CD4-positive, alpha-beta T cell (primary cell): ENCODE measurements around the gene ZC3H18. TPM values are rescaled to one million over a fixed set of nuclear protein-coding genes. Genes with fewer than 3 reads are reported as not detected.

Experiments used
- ATAC-seq: fragments of 200-7000 bp; cut with Tn5 transposase; one replicate; pipeline ENCODE4 v1.10.0; 2022; ENCODE audit warnings: mild to moderate bottlenecking; ENCODE audit not compliant: poor library complexity
- CTCF ChIA-PET: fragments of 350-600 bp; sonication (Branson Sonifier 250); formaldehyde crosslinking; loops from one replicate; lab custom pipeline; 2021; ENCODE audit warnings: antibody characterized with exemption, inconsistent platforms; lab: Charles Lee
- POLR2A ChIA-PET: fragments of 350-600 bp; sonication (Branson Sonifier 250); formaldehyde crosslinking; loops from one replicate; lab custom pipeline; 2021; ENCODE audit warnings: antibody characterized with exemption, inconsistent platforms; lab: Charles Lee
- DNase-seq, 14 experiments: peaks; one replicate each; pipeline ENCODE4 v3.0.0-alpha.2; 2013 to 2020; ENCODE audit warnings: mixed read lengths in 2 of 14
- H3K27ac ChIP-seq, 2 donors: one replicate each; pipeline versions ENCODE4 v1.5.1 to v1.7.0; 2013; ENCODE audit warnings: low read length in 2 of 2, low read depth in 1 of 2, mild to moderate bottlenecking in 1 of 2
- H3K27me3 ChIP-seq, 2 experiments: 1 replicate in 1 of 2; 2 replicates in 1 of 2; pipeline versions ENCODE4 v1.6.1 to v1.7.0; 2013; ENCODE audit warnings: low read length in 2 of 2, control low read depth in 1 of 2, mild to moderate bottlenecking in 1 of 2, moderate library complexity in 1 of 2; ENCODE audit not compliant: insufficient read depth in 2 of 2, control insufficient read depth in 1 of 2
- H3K36me3 ChIP-seq: one replicate; pipeline ENCODE4 v1.6.1; 2013; ENCODE audit warnings: low read length, control low read depth; ENCODE audit not compliant: insufficient read depth
- H3K4me1 ChIP-seq: one replicate; pipeline ENCODE4 v1.6.1; 2013; ENCODE audit warnings: low read length, control low read depth; ENCODE audit not compliant: insufficient read depth
- H3K4me3 ChIP-seq: one replicate; pipeline ENCODE4 v1.5.1; 2013; ENCODE audit warnings: mild to moderate bottlenecking, low read length, moderate library complexity
- H3K9me3 ChIP-seq, 2 experiments: 1 replicate in 1 of 2; 2 replicates in 1 of 2; pipeline versions ENCODE4 v1.6.1 to v1.7.0; 2013; ENCODE audit warnings: low read length in 2 of 2, mild to moderate bottlenecking in 2 of 2, control low read depth in 1 of 2, moderate library complexity in 1 of 2; ENCODE audit not compliant: control insufficient read depth in 1 of 2, insufficient read depth in 1 of 2
- H3K27ac Mint-ChIP-seq: one replicate; pipeline ENCODE4 v1.8.0; 2020; ENCODE audit warnings: mixed read lengths
- H3K27me3 Mint-ChIP-seq: one replicate; pipeline ENCODE4 v1.8.0; 2021; ENCODE audit warnings: mixed read lengths
- H3K36me3 Mint-ChIP-seq: one replicate; pipeline ENCODE4 v1.8.0; 2021; ENCODE audit warnings: low read depth, mixed read lengths
- H3K4me1 Mint-ChIP-seq: one replicate; pipeline ENCODE4 v1.8.0; 2021; ENCODE audit warnings: low read depth, mixed read lengths
- H3K4me3 Mint-ChIP-seq: one replicate; pipeline ENCODE4 v1.8.0; 2020; ENCODE audit warnings: mild to moderate bottlenecking, mixed read lengths
- H3K9me3 Mint-ChIP-seq: one replicate; pipeline ENCODE4 v1.8.0; 2020; ENCODE audit warnings: mixed read lengths
- intact Hi-C, 2 experiments: fragments of 100-400 bp; cut with DNase I in 1 of 2; cut with micrococcal nuclease in 1 of 2; formaldehyde crosslinking; loops; one replicate each; pipeline versions ENCODE4 v1.15.1 to v1.9.0; 2023 to 2025; cut with DNase I, micrococcal nuclease
- total RNA-seq, 174 experiments: library from RNA in 2 of 174; stranded (reverse) in 2 of 174; gene quantifications; one replicate each; pipeline ENCODE4 v1.2.3 and lab custom pipeline; 2021 to 2026
- TF ChIP-seq, protein P1 (sequence below): fragments of 200-600 bp; IDR thresholded peaks from one replicate; pipeline ENCODE4 v1.8.0; 2022; ENCODE audit warnings: antibody characterized with exemption, mild to moderate bottlenecking

The ZC3H18 gene
- total RNA-seq, 2 experiments from 2014 or later, result 92.6 to 93.7 TPM

GRCh38 chr16:88677721-88678120 lies 107.5 kb downstream of the ZC3H18 start:
- H3K36me3 Mint-ChIP-seq, result peaks cover 38% of the 10 kb centered on the region
- TF ChIP-seq, protein P1, sequence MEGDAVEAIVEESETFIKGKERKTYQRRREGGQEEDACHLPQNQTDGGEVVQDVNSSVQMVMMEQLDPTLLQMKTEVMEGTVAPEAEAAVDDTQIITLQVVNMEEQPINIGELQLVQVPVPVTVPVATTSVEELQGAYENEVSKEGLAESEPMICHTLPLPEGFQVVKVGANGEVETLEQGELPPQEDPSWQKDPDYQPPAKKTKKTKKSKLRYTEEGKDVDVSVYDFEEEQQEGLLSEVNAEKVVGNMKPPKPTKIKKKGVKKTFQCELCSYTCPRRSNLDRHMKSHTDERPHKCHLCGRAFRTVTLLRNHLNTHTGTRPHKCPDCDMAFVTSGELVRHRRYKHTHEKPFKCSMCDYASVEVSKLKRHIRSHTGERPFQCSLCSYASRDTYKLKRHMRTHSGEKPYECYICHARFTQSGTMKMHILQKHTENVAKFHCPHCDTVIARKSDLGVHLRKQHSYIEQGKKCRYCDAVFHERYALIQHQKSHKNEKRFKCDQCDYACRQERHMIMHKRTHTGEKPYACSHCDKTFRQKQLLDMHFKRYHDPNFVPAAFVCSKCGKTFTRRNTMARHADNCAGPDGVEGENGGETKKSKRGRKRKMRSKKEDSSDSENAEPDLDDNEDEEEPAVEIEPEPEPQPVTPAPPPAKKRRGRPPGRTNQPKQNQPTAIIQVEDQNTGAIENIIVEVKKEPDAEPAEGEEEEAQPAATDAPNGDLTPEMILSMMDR, result no peak
- DNase-seq, result no peak
- H3K27me3 ChIP-seq, result no peaks in the 10 kb centered on the region
- POLR2A ChIA-PET, result no interaction called here
- intact Hi-C loops, result no loop called here
- H3K9me3 Mint-ChIP-seq, result no peaks in the 10 kb centered on the region
- CTCF ChIA-PET, result no interaction called here
- no peak overlapping the region for H3K4me3 ChIP-seq
- no peak overlapping the region for H3K27ac ChIP-seq
- no peaks in the 10 kb centered on the region for H3K9me3 ChIP-seq
- peaks cover 33% of the 10 kb centered on the region for H3K4me1 ChIP-seq
- H3K36me3 ChIP-seq, result peaks cover 55% of the 10 kb centered on the region
- no peaks in the 10 kb centered on the region for H3K27me3 Mint-ChIP-seq
- peaks cover 20% of the 10 kb centered on the region for H3K4me1 Mint-ChIP-seq
- no peak overlapping the region for H3K27ac Mint-ChIP-seq
- no peak overlapping the region for H3K4me3 Mint-ChIP-seq
- no peak for ATAC-seq

DNA sequence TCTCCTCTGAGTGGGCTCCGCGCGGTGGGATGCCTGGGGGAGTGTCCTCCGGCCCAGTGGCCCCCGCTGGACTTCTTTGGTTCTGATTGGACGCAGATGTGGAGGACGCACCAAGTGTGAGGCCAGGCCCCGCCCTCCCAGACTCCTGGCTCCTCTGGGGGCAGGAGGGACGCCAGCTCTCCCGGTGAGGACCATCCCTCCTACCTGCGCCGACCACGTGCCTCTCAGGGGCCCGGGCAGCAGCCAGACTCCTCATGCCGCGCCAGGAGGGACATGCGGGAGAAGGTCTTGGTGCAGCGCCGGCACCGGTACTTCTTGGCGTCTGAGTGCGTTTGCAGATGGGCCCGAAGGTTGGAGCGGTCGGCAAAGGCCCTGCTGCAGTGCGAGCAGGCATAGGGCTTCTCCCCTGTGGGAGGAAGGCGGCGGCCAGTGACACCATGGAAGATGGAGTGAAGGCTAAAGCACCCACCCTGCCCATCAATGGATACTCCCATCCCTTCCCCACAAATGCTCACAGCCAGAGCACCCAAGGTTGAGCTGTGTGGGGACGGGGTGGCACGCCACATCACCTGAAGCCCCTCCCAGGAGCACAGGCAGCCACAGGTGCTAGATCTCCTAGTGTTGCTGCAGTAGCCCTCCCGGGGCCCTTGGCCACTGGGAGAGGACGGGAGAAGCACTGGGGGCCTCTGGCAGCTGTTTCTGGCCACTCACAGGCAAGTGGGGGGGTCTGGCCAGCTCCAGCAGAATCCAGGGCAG lies 108.2 kb downstream of the ZC3H18 start:
- no peak overlapping the region for H3K4me3 Mint-ChIP-seq
- H3K27ac ChIP-seq, result no peak overlapping the region
- no peaks in the 10 kb centered on the region for H3K9me3 ChIP-seq
- ATAC-seq, result no peak
- H3K4me1 ChIP-seq, result peaks cover 38% of the 10 kb centered on the region
- H3K9me3 Mint-ChIP-seq, result no peaks in the 10 kb centered on the region
- H3K27ac Mint-ChIP-seq, result no peak overlapping the region
- ChIA-PET POLR2A (no interaction called here), CTCF (no interaction called here)
- peaks cover 55% of the 10 kb centered on the region for H3K36me3 ChIP-seq
- no peaks in the 10 kb centered on the region for H3K27me3 Mint-ChIP-seq
- no peaks in the 10 kb centered on the region for H3K27me3 ChIP-seq
- peaks cover 38% of the 10 kb centered on the region for H3K36me3 Mint-ChIP-seq
- no peak overlapping the region for H3K4me3 ChIP-seq
- TF ChIP-seq, protein P1, result no peak
- intact Hi-C loops, result no loop called here
- H3K4me1 Mint-ChIP-seq, result peaks cover 21% of the 10 kb centered on the region
- DNase-seq, result no peak

DNA sequence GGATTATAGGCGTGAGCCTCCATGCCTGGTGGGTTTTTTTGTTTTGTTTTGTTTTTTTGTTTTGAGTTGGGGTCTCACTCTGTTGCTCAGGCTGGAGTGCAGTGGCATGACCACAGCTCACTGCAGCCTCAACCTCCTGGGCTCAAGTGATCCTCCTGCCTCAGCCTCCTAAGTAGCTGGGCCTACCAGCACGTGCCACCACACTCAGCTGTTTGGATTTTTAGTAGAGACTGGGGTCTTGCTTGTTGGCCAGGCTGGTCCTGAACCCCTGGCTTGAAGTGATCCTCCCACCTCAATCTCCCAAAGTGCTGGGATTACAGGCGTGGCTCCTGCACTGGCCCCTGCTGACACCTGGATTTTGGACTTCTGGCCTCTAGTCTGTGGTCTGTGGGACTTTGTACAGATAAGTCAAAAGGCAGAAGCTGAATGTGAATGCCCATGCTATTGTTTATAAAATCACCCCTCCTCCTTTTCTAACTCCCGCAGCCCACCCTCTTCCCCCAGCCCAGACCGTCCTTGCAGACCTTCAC lies 110.4 kb downstream of the ZC3H18 start:
- TF ChIP-seq, protein P1, result no peak
- ChIA-PET POLR2A (interaction anchor here (1.2 to 3.4 kb wide), 3 partner anchors 19 to 24 kb away, joined by 4 to 38 read pairs (median 5); partner anchors contain the start of gene MVD), CTCF (interaction anchor here (1.3 to 2.0 kb wide), 3 partner anchors 18 to 57 kb away, joined by 3 to 9 read pairs (median 4); partner anchors contain the start of gene MVD)
- Mint-ChIP-seq H3K4me1 (peaks cover 40% of the 10 kb centered on the region), H3K36me3 (peaks cover 33% of the 10 kb centered on the region), H3K4me3 (peak overlapping the region; percentile 31), H3K27ac (peak overlapping the region; percentile 95), H3K9me3 (no peaks in the 10 kb centered on the region), H3K27me3 (no peaks in the 10 kb centered on the region)
- no peaks in the 10 kb centered on the region for H3K27me3 ChIP-seq
- no peak overlapping the region for H3K27ac ChIP-seq
- ATAC-seq, result no peak
- H3K4me1 ChIP-seq, result peaks cover 60% of the 10 kb centered on the region
- peaks cover 59% of the 10 kb centered on the region for H3K36me3 ChIP-seq
- DNase-seq, result no peak
- intact Hi-C loops, result loop anchor here (1.0 to 5.0 kb wide), 3 partner anchors 25 to 102 kb away; partner anchors contain the start of gene IL17C (in 1 of the 2)
- H3K9me3 ChIP-seq, result no peaks in the 10 kb centered on the region
- H3K4me3 ChIP-seq, result no peak overlapping the region
